OCI-LY7 (cell line): ENCODE measurements around the gene TRIM3. TPM values are rescaled to one million over a fixed set of nuclear protein-coding genes. Genes with fewer than 3 reads are reported as not detected.

ENCODE experiments used
- BruUV-seq: library from RNA; stranded (reverse); fragments of 400-500 nt; replicated peaks from 2 replicates; lab custom pipeline; 2021; lab: Mats Ljungman, UMichigan
- CTCF ChIA-PET: fragments of 300-600 bp; sonication (Branson Sonifier 250); formaldehyde crosslinking; loops from one replicate; lab custom pipeline; 2022; ENCODE audit warnings: antibody characterized with exemption; ENCODE audit not compliant: unreplicated experiment; lab: Charles Lee
- POLR2A ChIA-PET: fragments of 300-600 bp; sonication (Branson Sonifier 250); formaldehyde crosslinking; loops from one replicate; lab custom pipeline; 2022; ENCODE audit warnings: antibody characterized with exemption; lab: Charles Lee
- DNase-seq: peaks from one replicate; pipeline ENCODE4 v3.0.0-alpha.2; 2015; ENCODE audit warnings: low spot score
- H2AFZ ChIP-seq: fragments of 200-600 bp; sonication (generic), shearing (Covaris generic); 2 replicates; pipeline ENCODE4 v1.6.1; 2014; ENCODE audit warnings: mild to moderate bottlenecking, antibody characterized with exemption, low read length, moderate library complexity
- H3K27ac ChIP-seq: fragments of 200-600 bp; sonication (generic); 2 replicates; pipeline ENCODE4 v1.5.1; 2014; ENCODE audit warnings: mixed run types, low read depth, mild to moderate bottlenecking, moderate library complexity, low read length, inconsistent platforms; ENCODE audit not compliant: poor library complexity, severe bottlenecking
- H3K36me3 ChIP-seq: fragments of 200-600 bp; sonication (generic); 2 replicates; pipeline ENCODE4 v1.6.1; 2014; ENCODE audit warnings: mild to moderate bottlenecking, antibody characterized with exemption, low read length, moderate library complexity, mixed read lengths; ENCODE audit not compliant: insufficient read depth
- H3K4me1 ChIP-seq: fragments of 200-600 bp; sonication (generic); 2 replicates; pipeline ENCODE4 v1.5.1; 2014; ENCODE audit warnings: mild to moderate bottlenecking, low read length; ENCODE audit not compliant: insufficient read depth, poor library complexity, severe bottlenecking
- H3K4me2 ChIP-seq: fragments of 200-600 bp; sonication (generic); 2 replicates; pipeline ENCODE4 v1.6.1; 2014; ENCODE audit warnings: mild to moderate bottlenecking, low read length
- H3K4me3 ChIP-seq: fragments of 200-600 bp; sonication (generic); 2 replicates; pipeline ENCODE4 v1.5.1; 2014; ENCODE audit warnings: mild to moderate bottlenecking, low read depth, low read length; ENCODE audit not compliant: poor library complexity, severe bottlenecking
- H3K79me2 ChIP-seq: fragments of 200-600 bp; sonication (generic); 2 replicates; pipeline ENCODE4 v1.6.1; 2016; ENCODE audit warnings: low read depth, mild to moderate bottlenecking, low read length, moderate library complexity, mixed read lengths; ENCODE audit not compliant: insufficient read depth
- H3K9me2 ChIP-seq: fragments of 200-600 bp; sonication (generic); 2 replicates; pipeline ENCODE4 v1.6.1; 2016; ENCODE audit warnings: mild to moderate bottlenecking, low read length, mixed read lengths; ENCODE audit not compliant: insufficient read depth
- H3K9me3 ChIP-seq: fragments of 200-600 bp; sonication (generic); 2 replicates; pipeline ENCODE4 v1.6.1; 2014; ENCODE audit warnings: mild to moderate bottlenecking, mixed run types, low read length, mixed read lengths
- H4K20me1 ChIP-seq: fragments of 200-600 bp; sonication (generic); 2 replicates; pipeline ENCODE4 v1.6.1; 2014; ENCODE audit warnings: mild to moderate bottlenecking, antibody characterized with exemption, low read length, moderate library complexity, mixed read lengths; ENCODE audit not compliant: insufficient read depth
- EZH2phosphoT487 ChIP-seq: fragments of 200-600 bp; sonication (generic); IDR thresholded peaks from 2 replicates; pipeline ENCODE4 v1.6.1; 2018; ENCODE audit warnings: low read depth, borderline replicate concordance, mild to moderate bottlenecking, mixed run types, antibody characterized with exemption, low read length, moderate library complexity, mixed read lengths
- intact Hi-C: fragments of 100-400 bp; cut with micrococcal nuclease; formaldehyde crosslinking; loops from one replicate; pipeline ENCODE4 v1.10.0; 2022; ENCODE audit not compliant: unreplicated experiment
- total RNA-seq, 2 experiments: library from RNA; depleted of rRNA in 1 of 2; stranded (reverse); fragments of >200 nt in 1 of 2; shearing (Covaris generic) in 1 of 2; gene quantifications; 2 replicates each; pipeline ENCODE4 v1.2.3, GENCODE V29; 2014 to 2022
- TF ChIP-seq, protein P1 (sequence below): fragments of 200-600 bp; sonication (generic); conservative IDR thresholded peaks from 2 replicates; pipeline ENCODE4 v1.5.1; 2014; ENCODE audit warnings: mild to moderate bottlenecking, antibody characterized with exemption, low read length, moderate library complexity, mixed read lengths

TRIM3 gene
- total RNA-seq, 2 experiments from 2014 or later = 14.7 to 21.3 TPM

DNA sequence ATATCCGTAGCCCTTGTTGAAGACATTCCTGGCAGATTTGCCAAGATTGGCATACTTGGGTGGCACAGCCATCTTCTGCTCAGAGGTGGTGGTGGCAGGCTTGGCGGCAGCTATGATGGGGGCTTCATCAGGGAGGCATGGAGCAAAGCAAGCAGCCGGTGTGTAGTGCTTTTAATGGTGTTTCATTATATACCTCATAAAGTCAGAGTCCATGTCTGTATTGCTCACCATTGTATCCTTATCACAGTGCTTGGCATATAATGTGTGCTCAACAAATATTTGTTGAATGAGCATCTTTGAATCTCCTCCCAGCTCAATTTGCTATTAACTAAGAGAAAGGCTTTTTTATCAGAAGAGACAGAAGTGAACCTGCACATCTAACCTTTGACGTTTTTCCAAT is 15.6 kb upstream of the TRIM3 start:
- H3K4me2 ChIP-seq = no peak overlapping the region
- no peak for DNase-seq
- no peaks in the 10 kb centered on the region for H3K4me1 ChIP-seq
- peaks cover 84% of the 10 kb centered on the region for H3K36me3 ChIP-seq
- ChIA-PET POLR2A (interaction anchor here (0.6 kb wide), 1 partner anchor 12 kb away, joined by 3 read pairs; no protein-coding TSS in a partner anchor), CTCF (interaction anchor here (1.0 kb wide), 1 partner anchor 110 kb away, joined by 3 read pairs; no protein-coding TSS in a partner anchor)
- no peaks in the 10 kb centered on the region for H3K9me3 ChIP-seq
- H3K4me3 ChIP-seq = no peak overlapping the region
- TF ChIP-seq, protein P1, sequence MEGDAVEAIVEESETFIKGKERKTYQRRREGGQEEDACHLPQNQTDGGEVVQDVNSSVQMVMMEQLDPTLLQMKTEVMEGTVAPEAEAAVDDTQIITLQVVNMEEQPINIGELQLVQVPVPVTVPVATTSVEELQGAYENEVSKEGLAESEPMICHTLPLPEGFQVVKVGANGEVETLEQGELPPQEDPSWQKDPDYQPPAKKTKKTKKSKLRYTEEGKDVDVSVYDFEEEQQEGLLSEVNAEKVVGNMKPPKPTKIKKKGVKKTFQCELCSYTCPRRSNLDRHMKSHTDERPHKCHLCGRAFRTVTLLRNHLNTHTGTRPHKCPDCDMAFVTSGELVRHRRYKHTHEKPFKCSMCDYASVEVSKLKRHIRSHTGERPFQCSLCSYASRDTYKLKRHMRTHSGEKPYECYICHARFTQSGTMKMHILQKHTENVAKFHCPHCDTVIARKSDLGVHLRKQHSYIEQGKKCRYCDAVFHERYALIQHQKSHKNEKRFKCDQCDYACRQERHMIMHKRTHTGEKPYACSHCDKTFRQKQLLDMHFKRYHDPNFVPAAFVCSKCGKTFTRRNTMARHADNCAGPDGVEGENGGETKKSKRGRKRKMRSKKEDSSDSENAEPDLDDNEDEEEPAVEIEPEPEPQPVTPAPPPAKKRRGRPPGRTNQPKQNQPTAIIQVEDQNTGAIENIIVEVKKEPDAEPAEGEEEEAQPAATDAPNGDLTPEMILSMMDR = no peak
- no peak for TF ChIP-seq EZH2phosphoT487
- H3K79me2 ChIP-seq = no peaks in the 10 kb centered on the region
- no peaks in the 10 kb centered on the region for H3K9me2 ChIP-seq
- no peak overlapping the region for H3K27ac ChIP-seq
- no TSS peak for BruUV-seq
- H2AFZ ChIP-seq = no peak overlapping the region
- intact Hi-C loops = no loop called here
- H4K20me1 ChIP-seq = no peaks in the 10 kb centered on the region; the same call in 1 of the 2 replicates

DNA sequence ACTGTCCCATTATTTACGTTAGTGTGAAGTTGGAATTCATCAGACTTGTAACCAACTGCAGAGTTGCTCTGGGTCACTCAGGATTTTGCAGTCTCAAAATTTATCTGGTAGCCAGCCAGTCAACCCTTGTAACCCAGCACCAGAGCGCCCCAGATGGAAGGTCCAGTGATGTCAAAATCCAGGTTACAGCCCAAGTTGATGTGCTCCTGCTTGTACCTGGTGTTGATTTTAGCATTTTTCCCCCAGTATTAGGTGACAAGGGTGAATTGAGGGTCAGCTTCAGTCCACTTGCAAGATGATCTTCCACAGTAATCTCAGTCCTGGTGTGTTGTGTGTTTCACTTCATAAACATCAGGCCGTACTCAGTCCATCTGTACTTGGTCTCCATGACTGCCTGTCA is 15.1 kb upstream of the TRIM3 start:
- TF ChIP-seq, protein P1 = no peak
- TF ChIP-seq EZH2phosphoT487 = no peak
- no peak overlapping the region for H3K27ac ChIP-seq
- ChIA-PET POLR2A (no interaction called here), CTCF (interaction anchor here (1.0 kb wide), 1 partner anchor 110 kb away, joined by 3 read pairs; no protein-coding TSS in a partner anchor)
- peaks cover under 1% of the 10 kb centered on the region; the same call in 1 of the 2 replicates for H3K79me2 ChIP-seq
- intact Hi-C loops = no loop called here
- no peak overlapping the region for H3K4me2 ChIP-seq
- no peaks in the 10 kb centered on the region; the same call in 1 of the 2 replicates for H4K20me1 ChIP-seq
- H3K9me3 ChIP-seq = no peaks in the 10 kb centered on the region
- H3K4me3 ChIP-seq = no peak overlapping the region
- DNase-seq = no peak
- BruUV-seq = no TSS peak
- no peak overlapping the region for H2AFZ ChIP-seq
- no peaks in the 10 kb centered on the region for H3K4me1 ChIP-seq
- H3K9me2 ChIP-seq = no peaks in the 10 kb centered on the region
- peaks cover 86% of the 10 kb centered on the region for H3K36me3 ChIP-seq

GRCh38 chr11:6488342-6488741 is 14.6 kb upstream of the TRIM3 start:
- H2AFZ ChIP-seq = no peak overlapping the region
- DNase-seq = no peak
- TF ChIP-seq, protein P1 = no peak
- no peak for TF ChIP-seq EZH2phosphoT487
- BruUV-seq = no TSS peak
- no peaks in the 10 kb centered on the region for H3K9me2 ChIP-seq
- H3K4me3 ChIP-seq = no peak overlapping the region
- H4K20me1 ChIP-seq = no peaks in the 10 kb centered on the region; the same call in 1 of the 2 replicates
- H3K4me2 ChIP-seq = no peak overlapping the region
- ChIA-PET POLR2A (no interaction called here), CTCF (interaction anchor here (1.0 kb wide), 1 partner anchor 109 kb away, joined by 3 read pairs; no protein-coding TSS in a partner anchor)
- peaks cover 5% of the 10 kb centered on the region; the same call in 1 of the 2 replicates for H3K79me2 ChIP-seq
- H3K27ac ChIP-seq = no peak overlapping the region
- peaks cover 1% of the 10 kb centered on the region for H3K4me1 ChIP-seq
- H3K36me3 ChIP-seq = peaks cover 86% of the 10 kb centered on the region
- H3K9me3 ChIP-seq = no peaks in the 10 kb centered on the region
- intact Hi-C loops = no loop called here
